Measurements from ENCODE around the gene VAPA.

DNA sequence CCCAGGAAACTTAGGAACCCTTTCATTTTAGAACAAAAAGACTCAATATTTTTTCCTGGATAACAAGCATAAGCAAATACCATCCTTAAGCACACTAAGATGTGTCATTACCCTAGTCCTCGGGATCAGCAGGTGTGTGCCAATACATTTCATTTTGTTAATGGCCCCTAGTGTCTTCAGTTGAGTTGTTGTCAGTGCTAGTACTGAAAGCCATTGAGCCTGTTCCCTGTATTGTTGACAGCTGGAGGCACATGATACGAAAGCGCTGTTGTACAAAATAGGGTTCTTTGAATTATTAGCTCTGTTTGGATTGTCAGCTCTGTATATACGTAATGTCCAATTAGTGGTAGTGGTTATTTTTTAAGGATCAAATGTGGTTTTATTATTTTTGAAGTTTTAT is 29.5 kb downstream of the VAPA start:
- no peak for TF ChIP-seq CTCF (IDR thresholded peaks at IDR 0.05)
- TF ChIP-seq RAD21 (IDR thresholded peaks at IDR 0.05; ENCODE audit: low read length) = no peak
- TF ChIP-seq CHD2 (IDR thresholded peaks at IDR 0.05; ENCODE audit: low read length, partially characterized antibody) = no peak
- no peak for TF ChIP-seq EP300 (IDR thresholded peaks at IDR 0.05; ENCODE audit: borderline replicate concordance in 1 of 2, low read depth in 1 of 2, low read length in 1 of 2)
- no peak for TF ChIP-seq YY1 (IDR thresholded peaks at IDR 0.05; ENCODE audit: low read depth)
- TF ChIP-seq, protein P1, sequence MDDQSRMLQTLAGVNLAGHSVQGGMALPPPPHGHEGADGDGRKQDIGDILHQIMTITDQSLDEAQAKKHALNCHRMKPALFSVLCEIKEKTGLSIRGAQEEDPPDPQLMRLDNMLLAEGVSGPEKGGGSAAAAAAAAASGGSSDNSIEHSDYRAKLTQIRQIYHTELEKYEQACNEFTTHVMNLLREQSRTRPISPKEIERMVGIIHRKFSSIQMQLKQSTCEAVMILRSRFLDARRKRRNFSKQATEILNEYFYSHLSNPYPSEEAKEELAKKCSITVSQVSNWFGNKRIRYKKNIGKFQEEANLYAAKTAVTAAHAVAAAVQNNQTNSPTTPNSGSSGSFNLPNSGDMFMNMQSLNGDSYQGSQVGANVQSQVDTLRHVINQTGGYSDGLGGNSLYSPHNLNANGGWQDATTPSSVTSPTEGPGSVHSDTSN (IDR thresholded peaks at IDR 0.05) = no peak

Data from SK-N-SH (cell line).